SU-DHL-6 (cell line): Measurements from ENCODE around the gene MGMT.

ENCODE experiments used
- H2AFZ ChIP-seq: fragments of 200-600 bp; sonication (generic); 2 replicates; pipeline ENCODE4 v1.6.1; 2014; ENCODE audit warnings: low read depth, mild to moderate bottlenecking, moderate library complexity, mixed read lengths, antibody characterized with exemption, low read length; ENCODE audit not compliant: severe bottlenecking
- H3F3A ChIP-seq: fragments of 200-600 bp; shearing (Covaris generic); 2 replicates; pipeline ENCODE4 v1.6.0; 2016; ENCODE audit warnings: antibody characterized with exemption, mild to moderate bottlenecking; ENCODE audit not compliant: insufficient read depth
- H3K27ac ChIP-seq: fragments of 200-600 bp; sonication (generic); 2 replicates; pipeline ENCODE4 v1.5.1; 2016; ENCODE audit warnings: low read depth, mild to moderate bottlenecking, low read length, moderate library complexity, mixed read lengths
- H3K27me3 ChIP-seq: fragments of 200-600 bp; sonication (generic), shearing (Covaris generic); 2 replicates; pipeline ENCODE4 v1.6.0; 2014; ENCODE audit warnings: mild to moderate bottlenecking, low read length
- H3K36me3 ChIP-seq: fragments of 200-600 bp; sonication (generic); 2 replicates; pipeline ENCODE4 v1.6.1; 2014; ENCODE audit warnings: mild to moderate bottlenecking, low read length, mixed read lengths
- H3K4me2 ChIP-seq: fragments of 300-600, 200-600 bp; shearing (Covaris generic), sonication (generic); 2 replicates; pipeline ENCODE4 v1.6.0; 2014; ENCODE audit warnings: low read length, low read depth, mild to moderate bottlenecking; ENCODE audit not compliant: poor library complexity, severe bottlenecking
- H3K4me3 ChIP-seq: fragments of 200-600 bp; sonication (generic); 2 replicates; pipeline ENCODE4 v1.5.1; 2014; ENCODE audit warnings: antibody characterized with exemption, low read length, mild to moderate bottlenecking, mixed read lengths; ENCODE audit not compliant: insufficient read depth, poor library complexity, severe bottlenecking
- H3K79me2 ChIP-seq: fragments of 200-600 bp; sonication (generic); 2 replicates; pipeline ENCODE4 v1.6.1; 2014; ENCODE audit warnings: mild to moderate bottlenecking, low read length, moderate library complexity; ENCODE audit not compliant: insufficient read depth
- H3K9ac ChIP-seq: fragments of 200-600 bp; sonication (generic); 2 replicates; pipeline ENCODE4 v1.7.0; 2014; ENCODE audit warnings: mild to moderate bottlenecking, low read length
- H3K9me2 ChIP-seq: fragments of 200-600 bp; sonication (generic); replicated peaks from 2 replicates; pipeline ENCODE4 v1.6.1; 2014; ENCODE audit warnings: low read length; ENCODE audit not compliant: insufficient read depth
- H3K9me3 ChIP-seq: fragments of 200-600 bp; sonication (generic); 2 replicates; pipeline ENCODE4 v1.6.1; 2014; ENCODE audit warnings: low read length, mixed read lengths; ENCODE audit not compliant: insufficient read depth
- H4K20me1 ChIP-seq: fragments of 200-600 bp; sonication (generic); 2 replicates; pipeline ENCODE4 v1.6.1; 2014; ENCODE audit warnings: low read depth, mild to moderate bottlenecking, antibody characterized with exemption, low read length, moderate library complexity, mixed read lengths
- CTCF ChIP-seq: fragments of 200-600 bp; sonication (generic); IDR thresholded peaks from one replicate; pipeline ENCODE4 v1.5.1; 2017; ENCODE audit warnings: antibody characterized with exemption, mild to moderate bottlenecking, low read length, moderate library complexity; ENCODE audit not compliant: insufficient read depth, poor library complexity, severe bottlenecking
- EZH2phosphoT487 ChIP-seq: fragments of 200-600 bp; sonication (generic), shearing (Covaris generic); conservative IDR thresholded peaks from 2 replicates; pipeline ENCODE4 v1.6.1; 2018; ENCODE audit warnings: mild to moderate bottlenecking, antibody characterized with exemption, low read length, moderate library complexity, mixed read lengths

Gene MGMT

GRCh38 chr10:129525401-129525801, 58.4 kb downstream of the MGMT start:
- no peak overlapping the region for H3K27ac ChIP-seq
- no peak overlapping the region for H3K4me2 ChIP-seq
- H3K9ac ChIP-seq, result no peak overlapping the region

GRCh38 chr10:129526943-129527342, 59.9 kb downstream of the MGMT start:
- Histone ChIP-seq H3K4me3 (no peak overlapping the region), H4K20me1 (no peaks in the 10 kb centered on the region), H3K27ac (no peak overlapping the region), H2AFZ (no peak overlapping the region), H3K4me2 (no peak overlapping the region), H3K79me2 (no peaks in the 10 kb centered on the region), H3K9ac (no peak overlapping the region), H3K36me3 (no peaks in the 10 kb centered on the region), H3K9me2 (no peaks in the 10 kb centered on the region), H3K27me3 (no peaks in the 10 kb centered on the region), H3F3A (no peaks in the 10 kb centered on the region), H3K9me3 (no peaks in the 10 kb centered on the region)
- TF ChIP-seq CTCF (no peak), EZH2phosphoT487 (no peak)

More at GRCh38 chr10:129525401-129525801, 58.4 kb downstream of the MGMT start:
- Histone ChIP-seq H3K9me3 (no peaks in the 10 kb centered on the region), H3K4me3 (no peak overlapping the region), H4K20me1 (no peaks in the 10 kb centered on the region), H3K27me3 (no peaks in the 10 kb centered on the region), H3K36me3 (no peaks in the 10 kb centered on the region), H3K9me2 (no peaks in the 10 kb centered on the region), H3K79me2 (no peaks in the 10 kb centered on the region), H2AFZ (no peak overlapping the region), H3F3A (no peaks in the 10 kb centered on the region)
- TF ChIP-seq EZH2phosphoT487 (no peak), CTCF (no peak)

GRCh38 chr10:129528376-129528978, 61.4 kb downstream of the MGMT start:
- no peaks in the 10 kb centered on the region for H3K9me3 ChIP-seq
- H3K4me3 ChIP-seq, result no peak overlapping the region
- no peak overlapping the region for H3K4me2 ChIP-seq
- H2AFZ ChIP-seq, result no peak overlapping the region
- no peaks in the 10 kb centered on the region for H3F3A ChIP-seq
- no peaks in the 10 kb centered on the region for H4K20me1 ChIP-seq
- H3K27me3 ChIP-seq, result no peaks in the 10 kb centered on the region
- H3K36me3 ChIP-seq, result no peaks in the 10 kb centered on the region
- TF ChIP-seq EZH2phosphoT487 (no peak), CTCF (no peak)
- H3K9ac ChIP-seq, result no peak overlapping the region
- H3K79me2 ChIP-seq, result no peaks in the 10 kb centered on the region
- H3K9me2 ChIP-seq, result no peaks in the 10 kb centered on the region
- H3K27ac ChIP-seq, result no peak overlapping the region
